22Rv1 (cell line): ENCODE data around the gene FTMT.

ENCODE experiments used
- H3K27ac ChIP-seq: fragments of 450-650 bp; 2 replicates; pipeline ENCODE4 v1.5.1; 2017
- ZFX ChIP-seq: fragments of 450-650 bp; IDR thresholded peaks from 2 replicates; pipeline ENCODE4 v1.6.1; 2017; ENCODE audit warnings: antibody characterized with exemption, borderline replicate concordance
- TF ChIP-seq, protein P1 (sequence below): fragments of 450-650 bp; IDR thresholded peaks from 2 replicates; pipeline ENCODE4 v1.5.1; 2017; ENCODE audit warnings: mild to moderate bottlenecking

FTMT gene

DNA sequence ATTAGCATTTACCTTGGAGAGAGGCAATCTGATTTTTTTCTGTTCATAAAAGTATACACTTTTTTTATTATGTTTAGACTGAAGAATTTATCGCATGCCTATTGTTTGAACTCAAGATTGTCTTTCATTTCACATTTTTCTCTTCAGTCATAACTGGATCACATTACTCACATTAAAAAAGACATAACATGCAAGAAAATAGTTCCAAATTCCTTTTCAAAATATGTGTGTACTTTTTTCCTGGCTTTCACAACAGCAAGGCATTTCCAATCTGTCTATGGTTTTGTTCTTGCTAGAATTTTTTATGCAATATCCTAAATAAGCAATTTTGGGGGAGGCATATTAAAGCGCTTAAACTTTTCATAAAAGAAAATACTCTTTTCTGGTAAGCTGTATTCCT lies 21.2 kb downstream of the FTMT start:
- no peak overlapping the region for H3K27ac ChIP-seq
- TF ChIP-seq, protein P1, sequence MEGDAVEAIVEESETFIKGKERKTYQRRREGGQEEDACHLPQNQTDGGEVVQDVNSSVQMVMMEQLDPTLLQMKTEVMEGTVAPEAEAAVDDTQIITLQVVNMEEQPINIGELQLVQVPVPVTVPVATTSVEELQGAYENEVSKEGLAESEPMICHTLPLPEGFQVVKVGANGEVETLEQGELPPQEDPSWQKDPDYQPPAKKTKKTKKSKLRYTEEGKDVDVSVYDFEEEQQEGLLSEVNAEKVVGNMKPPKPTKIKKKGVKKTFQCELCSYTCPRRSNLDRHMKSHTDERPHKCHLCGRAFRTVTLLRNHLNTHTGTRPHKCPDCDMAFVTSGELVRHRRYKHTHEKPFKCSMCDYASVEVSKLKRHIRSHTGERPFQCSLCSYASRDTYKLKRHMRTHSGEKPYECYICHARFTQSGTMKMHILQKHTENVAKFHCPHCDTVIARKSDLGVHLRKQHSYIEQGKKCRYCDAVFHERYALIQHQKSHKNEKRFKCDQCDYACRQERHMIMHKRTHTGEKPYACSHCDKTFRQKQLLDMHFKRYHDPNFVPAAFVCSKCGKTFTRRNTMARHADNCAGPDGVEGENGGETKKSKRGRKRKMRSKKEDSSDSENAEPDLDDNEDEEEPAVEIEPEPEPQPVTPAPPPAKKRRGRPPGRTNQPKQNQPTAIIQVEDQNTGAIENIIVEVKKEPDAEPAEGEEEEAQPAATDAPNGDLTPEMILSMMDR: no peak
- TF ChIP-seq ZFX: no peak

DNA sequence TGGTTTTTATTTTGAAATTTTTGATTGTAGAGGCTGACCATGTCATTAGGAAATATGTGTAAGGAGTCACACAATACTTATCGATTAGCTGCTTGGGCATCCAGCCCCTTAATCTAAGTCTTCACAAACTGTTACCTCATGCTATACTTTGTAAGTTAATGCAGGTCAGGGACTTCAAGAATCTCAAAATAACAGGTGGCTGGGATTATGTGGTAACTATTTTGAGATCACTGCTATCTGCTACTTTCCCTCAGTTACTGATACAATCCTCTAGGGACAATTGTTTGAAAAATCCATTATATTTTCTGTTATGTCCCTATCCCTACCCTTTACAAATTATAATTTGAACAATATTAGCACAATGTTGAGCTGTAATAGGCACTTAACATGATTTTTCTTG lies 21.7 kb downstream of the FTMT start:
- H3K27ac ChIP-seq: no peak overlapping the region
- TF ChIP-seq ZFX: no peak

DNA sequence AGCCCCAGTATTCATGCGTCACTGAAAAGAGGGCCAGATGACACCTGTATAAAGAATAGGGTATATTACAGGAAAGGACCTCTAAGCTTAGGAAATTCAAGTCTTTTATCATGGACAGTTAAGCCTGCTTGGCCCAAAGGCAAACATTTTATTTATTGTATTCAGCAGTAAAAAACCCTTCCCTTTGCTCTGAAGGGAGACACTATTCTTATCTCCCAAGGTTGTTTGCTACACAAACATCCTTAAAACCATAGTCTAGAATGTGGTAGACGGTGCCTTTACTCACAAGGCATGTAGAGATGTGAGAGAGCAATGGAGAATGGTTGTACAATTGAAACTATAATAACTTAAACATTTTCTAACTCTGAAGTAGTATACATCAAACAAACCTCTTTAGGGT lies 33.9 kb downstream of the FTMT start:
- no peak for TF ChIP-seq ZFX
- TF ChIP-seq, protein P1: no peak
- H3K27ac ChIP-seq: no peak overlapping the region

DNA sequence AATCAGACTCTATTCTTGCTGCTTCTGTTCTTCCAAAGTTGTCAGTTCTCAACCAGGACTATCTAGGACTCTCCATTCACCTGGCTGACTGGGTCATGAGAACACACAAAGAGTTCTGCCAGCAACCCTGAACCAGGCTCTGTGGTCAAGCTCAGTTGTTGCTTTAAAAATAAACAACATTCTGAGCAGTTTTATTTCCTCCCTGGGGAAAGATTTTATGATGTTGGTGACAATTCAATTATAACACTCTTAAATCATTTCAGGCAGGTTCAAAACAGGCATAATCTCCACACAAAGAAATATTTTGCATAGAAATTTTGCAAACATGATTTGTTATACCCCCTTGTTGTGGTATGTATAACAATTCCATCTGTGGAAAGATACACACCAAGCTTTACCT lies 36.0 kb downstream of the FTMT start:
- H3K27ac ChIP-seq: no peak overlapping the region
- TF ChIP-seq ZFX: no peak
- TF ChIP-seq, protein P1: no peak

DNA sequence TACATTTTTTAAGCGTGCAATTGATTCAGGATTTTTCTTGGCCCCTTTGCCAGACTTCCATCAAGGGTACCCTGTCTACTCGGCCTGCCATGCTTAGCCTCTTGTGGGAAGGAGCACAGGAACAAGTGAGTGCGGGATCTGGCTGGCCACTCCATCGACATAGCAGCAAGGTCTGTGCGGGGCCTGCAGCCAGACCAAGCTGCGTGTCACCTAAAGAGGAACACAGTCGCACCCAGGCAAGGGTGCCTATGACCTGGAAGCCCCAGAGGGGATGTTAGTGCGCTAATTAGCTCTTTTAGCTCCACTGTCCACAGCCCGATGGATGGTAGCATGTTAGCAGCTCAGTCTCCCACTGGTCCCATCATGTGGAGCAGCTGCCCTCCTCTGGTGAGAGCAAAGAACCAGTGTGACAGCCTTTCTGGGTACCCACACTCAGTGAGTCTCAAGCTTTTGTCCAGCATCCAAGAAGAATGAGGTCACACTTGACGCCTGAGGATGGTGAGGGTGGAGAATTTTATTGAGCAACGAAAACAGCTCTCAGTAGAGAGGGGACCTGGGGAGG lies 38.7 kb downstream of the FTMT start:
- H3K27ac ChIP-seq: no peak overlapping the region
- TF ChIP-seq, protein P1: no peak; the same call in 1 of the 2 replicates
- no peak for TF ChIP-seq ZFX

DNA sequence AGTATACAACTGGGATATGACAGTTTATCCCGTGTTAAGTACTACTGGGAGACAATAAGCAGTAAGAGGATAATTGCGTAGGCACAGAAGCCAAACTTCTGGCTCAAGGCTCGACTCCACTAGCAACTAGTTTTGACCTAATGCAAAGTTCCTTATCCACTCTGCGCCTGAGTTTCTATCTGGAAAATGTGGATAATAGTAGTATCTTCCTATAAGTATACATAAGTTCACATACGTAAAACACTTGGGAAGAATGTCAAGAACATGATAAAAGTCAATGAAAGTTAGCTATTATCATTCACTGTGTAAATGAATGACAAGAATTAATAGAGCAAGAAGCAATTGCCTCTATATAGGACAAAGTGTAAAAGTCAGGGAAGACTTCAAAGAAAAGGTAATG lies 45.7 kb downstream of the FTMT start:
- no peak overlapping the region for H3K27ac ChIP-seq
- no peak for TF ChIP-seq ZFX
- TF ChIP-seq, protein P1: no peak

DNA sequence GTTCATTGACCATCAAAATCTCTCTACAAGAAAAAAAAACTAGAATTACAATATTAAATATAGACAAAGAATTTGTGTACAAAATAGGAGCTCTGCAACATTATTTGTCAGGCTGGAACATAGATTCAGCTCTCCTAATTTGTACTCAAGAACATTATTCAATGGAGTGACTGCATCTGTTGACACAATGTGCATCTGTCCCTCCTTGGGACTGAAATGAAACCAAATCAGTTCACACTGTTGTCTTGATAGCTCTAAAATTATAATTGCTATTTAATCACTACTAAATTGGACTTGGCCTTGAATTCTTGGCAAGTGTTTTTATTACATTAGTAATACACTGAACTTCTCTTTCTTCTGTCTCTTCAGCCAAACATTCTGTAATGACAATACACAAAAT lies 47.7 kb downstream of the FTMT start:
- no peak for TF ChIP-seq ZFX
- TF ChIP-seq, protein P1: no peak
- no peak overlapping the region for H3K27ac ChIP-seq
